GM19023 (cell line): ENCODE results near the gene MTMR12.
"Not testable (repeated sequence)": the region's sequence is repeated elsewhere in the genome, so short reads cannot be mapped to it uniquely, and the experiment has no call there.

Experiments
- ATAC-seq: cut with Tn5 transposase; IDR thresholded peaks from one replicate; pipeline ENCODE4 v1.9.1; 2021; ENCODE audit warnings: mild to moderate bottlenecking, moderate library complexity; ENCODE audit not compliant: unreplicated experiment

MTMR12 gene

DNA sequence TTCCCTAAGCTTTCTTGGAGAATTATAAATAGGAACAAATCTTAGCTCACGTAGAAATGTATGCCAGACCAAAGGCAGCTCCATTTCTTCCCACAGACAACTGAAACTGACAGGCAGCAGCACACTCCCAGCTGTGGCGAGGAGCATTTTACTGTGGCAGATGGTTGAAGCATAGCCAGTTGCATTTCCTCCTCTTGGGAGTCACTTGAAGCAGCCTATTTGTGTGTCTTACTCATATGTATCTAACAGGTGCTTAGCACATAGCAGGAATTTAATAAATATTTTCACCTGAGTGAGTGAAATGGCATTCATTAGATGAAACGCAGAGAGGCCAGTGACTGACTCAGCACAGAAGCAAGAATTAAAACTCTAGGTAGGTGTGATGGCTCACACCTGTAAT, 12.3 kb upstream of the MTMR12 start:
- ATAC-seq, result peak; percentile 60

DNA sequence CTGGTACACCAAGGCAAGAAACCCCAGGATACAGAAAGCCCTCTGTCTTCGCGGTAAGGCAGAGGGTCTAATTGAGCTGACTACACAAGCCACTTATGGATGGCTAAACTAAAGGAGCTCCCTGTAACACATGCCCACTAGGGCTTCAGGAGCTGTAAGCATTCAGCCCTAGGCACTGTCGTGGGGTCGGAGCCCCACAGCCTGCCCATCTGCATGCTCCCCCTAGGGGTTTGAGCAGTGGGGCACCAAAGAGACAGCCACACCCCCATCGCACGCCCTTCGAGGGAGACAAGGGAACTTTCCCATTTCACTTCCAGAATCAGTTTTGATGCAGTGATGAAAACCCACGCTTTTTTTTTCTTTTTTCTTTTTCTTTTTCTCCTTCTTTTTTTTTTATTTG, 11.0 kb upstream of the MTMR12 start:
- ATAC-seq, result no peak

DNA sequence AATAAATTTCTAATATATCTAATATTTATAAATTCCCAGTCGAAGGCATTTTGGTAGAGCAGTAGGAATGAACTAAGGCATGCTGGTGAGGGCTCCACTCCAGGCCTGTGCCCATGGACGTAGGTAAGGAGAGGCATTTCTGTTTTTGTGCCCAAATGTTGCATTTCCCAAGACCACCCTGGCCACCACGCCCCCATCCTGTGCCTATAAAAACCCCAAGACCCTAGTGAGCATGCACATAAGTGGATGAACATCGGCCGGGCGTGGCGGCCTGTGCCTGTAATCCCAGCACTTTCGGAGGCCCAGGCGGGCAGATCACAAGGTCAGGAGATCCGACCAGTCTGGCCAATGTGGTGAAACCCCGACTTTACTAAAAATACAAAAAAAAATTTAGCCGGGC, 10.1 kb upstream of the MTMR12 start:
- ATAC-seq, result no peak

DNA sequence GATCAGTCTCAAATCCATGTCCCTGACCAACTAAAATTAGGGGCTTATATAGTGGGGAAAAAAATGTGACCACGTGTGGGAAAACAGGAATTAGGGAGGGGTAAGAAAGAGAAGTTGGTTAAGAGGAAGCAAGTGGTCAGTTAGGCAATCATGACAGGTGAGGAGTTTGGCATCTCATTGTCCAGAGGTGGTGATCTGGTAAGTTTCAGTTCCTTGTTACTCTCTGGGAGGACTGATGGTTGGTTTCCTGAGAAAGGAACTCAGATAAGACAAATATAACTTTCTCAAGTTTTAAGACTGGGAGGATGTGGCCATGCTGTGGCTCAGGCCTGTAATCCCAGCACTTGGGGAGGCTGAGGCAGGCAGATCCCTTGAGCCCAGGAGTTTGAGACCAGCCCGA, 9.0 kb upstream of the MTMR12 start:
- not testable (repeated sequence) for ATAC-seq

DNA sequence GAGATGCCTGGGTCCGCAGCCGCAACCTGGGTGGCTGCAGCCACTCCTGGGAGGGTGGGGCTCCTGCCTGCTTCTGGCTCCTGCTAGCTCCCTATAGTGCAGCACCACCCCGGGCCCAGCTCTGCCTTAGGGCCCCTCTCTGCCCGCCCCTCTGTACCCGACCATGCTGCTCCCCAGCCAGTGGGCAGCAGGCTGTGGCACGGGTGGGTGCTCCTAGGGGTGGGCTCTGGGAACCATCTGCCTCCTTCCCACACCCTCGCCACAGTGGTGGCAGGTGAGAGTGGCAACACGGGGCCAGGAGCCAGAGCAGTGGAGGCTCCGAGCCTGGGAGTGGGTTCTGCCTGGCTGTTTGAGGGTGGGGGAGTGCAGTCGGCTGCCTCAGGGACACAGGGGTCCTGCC, 7.8 kb upstream of the MTMR12 start:
- ATAC-seq, result no peak

DNA sequence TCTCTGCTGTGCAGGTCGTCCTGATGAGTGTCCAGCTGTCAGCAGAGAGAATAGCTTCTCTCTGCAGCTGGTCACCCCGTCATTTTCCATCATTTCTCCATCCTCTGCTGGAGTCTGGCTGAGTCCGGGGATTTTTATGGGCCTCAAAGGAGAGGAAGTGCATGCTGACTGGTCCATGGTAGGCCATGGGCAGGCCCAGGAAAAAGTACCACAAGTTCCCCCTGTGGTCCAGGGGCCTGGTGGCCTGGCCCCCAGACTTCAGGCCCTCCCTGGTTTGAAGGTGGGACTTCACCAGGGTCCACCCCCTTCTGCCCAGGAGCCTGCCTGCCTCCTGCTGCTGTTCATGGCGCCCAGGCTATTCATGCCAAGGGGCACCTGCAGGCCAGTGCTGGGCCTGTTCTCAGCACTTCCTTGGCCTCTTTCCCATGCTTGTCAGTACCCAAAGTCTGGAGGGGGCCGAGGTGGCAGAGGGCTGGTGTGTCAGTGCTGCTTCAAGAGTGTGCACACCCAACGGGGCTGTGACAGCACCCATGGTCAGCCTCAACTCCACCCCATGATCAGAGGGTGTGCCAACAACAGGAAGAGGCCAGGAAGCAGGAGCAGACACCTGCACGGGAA, 7.3 kb upstream of the MTMR12 start:
- ATAC-seq, result no peak

DNA sequence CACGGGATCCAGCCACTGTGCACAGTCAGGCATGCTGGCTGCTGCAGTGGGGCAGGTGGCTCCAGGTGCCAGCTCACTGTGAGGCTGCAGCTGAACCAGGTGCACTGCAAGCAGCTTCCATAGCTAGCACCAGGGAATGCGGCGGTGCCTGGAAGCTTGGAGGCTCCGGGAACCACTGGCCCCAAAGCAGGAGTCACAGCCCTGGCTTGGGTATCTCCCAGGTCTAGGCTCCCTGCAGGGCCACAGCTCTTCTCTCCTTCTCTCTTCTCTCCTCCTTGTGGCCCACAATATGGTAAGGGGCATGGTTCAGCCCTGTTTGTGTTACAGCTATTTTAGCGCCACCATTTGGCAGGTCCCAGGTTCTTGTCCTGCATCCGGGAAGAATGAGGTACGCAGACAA, 6.7 kb upstream of the MTMR12 start:
- ATAC-seq, result no peak

DNA sequence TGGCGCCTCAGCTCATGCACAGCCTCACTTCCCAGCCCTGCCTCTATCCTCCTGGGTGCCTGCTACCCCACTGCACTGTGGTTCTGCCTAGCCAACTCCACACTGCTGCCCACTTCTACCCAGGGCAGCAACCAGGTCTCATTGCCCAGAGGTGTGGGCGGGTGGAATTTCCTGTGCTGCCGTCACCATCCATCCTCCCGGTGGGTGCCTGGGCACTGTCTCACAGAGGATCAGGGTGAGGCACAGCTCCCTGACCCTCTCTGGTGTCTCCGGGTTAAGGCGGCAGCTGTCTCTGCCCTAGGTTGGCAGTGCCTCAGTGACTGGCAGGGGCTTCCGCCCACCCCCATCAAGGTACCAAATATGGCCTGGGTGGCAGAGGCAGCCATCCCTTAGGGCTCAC, 4.3 kb upstream of the MTMR12 start:
- ATAC-seq, result no peak

DNA sequence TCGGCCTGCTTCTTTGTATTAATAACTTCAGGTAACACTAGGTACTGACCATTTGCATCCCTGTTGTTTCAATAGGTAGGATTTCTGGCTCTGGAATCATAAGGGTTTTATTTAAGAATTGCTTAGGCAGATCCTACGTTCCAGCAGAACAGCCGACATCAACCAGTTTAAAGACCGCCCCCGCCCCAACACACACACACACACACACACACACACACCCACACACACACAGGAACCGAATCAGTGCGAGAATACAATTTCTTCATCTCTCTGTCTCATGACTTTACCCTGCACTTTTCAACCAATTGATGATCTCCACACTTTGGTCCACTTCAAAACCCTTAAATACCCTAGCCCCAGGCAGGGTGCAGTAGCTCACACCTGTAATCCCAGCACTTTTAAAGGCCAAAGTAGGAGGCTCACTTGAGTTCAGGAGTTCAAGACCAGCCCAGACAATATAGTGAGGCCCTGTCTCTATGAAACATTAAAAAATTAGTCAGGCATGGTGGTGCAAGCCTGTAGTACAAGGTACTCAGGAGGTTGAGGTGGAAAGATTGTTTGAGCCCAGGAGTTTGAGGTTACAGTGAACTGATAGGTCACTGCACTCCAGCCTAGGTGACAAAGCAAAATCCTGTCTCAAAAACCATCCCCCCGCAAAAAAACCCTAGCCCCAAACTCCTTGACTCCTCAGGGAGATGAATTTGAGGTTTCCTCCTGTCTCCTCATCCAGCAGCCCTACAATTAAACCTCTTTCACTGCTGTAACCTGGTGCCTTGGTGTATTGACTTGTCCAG, 2.7 kb upstream of the MTMR12 start:
- no peak for ATAC-seq

DNA sequence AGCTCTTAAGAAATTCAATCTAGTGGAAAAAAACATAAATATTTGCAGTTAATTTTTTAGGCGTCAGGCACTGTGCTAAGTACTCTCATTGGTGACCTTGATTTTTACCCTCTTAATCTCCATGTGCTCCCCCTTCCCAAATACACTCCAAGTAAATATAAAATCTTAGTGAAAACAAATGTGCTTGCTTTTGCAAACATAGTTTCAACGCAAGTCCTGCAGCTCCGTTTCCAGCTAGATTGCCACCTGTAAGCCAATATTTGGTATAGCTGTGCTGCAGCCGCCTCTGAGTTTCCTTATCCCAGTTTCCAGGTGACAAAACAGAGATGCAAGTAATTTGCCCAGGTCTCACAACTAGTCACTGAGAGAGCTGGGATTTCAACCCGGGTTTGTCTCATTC, 1.9 kb upstream of the MTMR12 start:
- ATAC-seq, result no peak

DNA sequence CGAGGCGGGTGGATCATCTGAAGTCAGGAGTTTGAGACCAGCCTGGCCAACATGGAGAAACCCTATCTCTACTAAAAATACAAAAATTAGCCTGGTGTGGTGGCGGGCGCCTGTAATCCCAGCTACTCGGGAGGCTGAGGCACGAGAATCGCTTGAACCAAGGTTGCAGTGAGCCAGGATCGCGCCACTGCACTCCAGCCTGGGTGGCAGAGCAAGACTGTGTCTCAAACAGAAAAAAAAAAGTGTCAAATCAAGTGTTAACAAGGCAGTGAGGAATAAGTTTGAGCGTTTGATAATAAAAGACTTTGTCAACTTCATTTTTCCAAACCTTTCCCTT, 1.4 kb upstream of the MTMR12 start:
- not testable (repeated sequence) for ATAC-seq

DNA sequence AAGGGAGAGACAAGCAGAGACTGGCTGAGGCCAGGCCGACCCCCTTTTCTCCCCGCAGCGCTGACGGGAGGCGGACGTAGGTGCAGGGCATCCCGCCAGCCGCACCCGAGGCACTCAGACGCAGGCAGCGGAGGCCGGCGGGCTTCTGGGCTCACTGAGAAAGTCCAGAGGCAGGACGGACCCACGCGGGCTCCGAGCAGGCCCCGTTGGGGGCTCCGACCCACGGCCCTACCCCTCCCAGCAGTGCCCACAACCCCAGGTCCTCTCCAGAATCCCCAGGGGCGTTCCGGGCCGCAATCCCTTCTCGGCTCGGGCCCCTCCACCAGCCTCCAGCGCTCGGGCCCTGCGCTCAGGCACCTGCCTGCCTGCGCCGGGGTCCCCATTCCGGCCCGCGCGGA, 543 bp downstream of the MTMR12 start:
- ATAC-seq, result peak; percentile 30

DNA sequence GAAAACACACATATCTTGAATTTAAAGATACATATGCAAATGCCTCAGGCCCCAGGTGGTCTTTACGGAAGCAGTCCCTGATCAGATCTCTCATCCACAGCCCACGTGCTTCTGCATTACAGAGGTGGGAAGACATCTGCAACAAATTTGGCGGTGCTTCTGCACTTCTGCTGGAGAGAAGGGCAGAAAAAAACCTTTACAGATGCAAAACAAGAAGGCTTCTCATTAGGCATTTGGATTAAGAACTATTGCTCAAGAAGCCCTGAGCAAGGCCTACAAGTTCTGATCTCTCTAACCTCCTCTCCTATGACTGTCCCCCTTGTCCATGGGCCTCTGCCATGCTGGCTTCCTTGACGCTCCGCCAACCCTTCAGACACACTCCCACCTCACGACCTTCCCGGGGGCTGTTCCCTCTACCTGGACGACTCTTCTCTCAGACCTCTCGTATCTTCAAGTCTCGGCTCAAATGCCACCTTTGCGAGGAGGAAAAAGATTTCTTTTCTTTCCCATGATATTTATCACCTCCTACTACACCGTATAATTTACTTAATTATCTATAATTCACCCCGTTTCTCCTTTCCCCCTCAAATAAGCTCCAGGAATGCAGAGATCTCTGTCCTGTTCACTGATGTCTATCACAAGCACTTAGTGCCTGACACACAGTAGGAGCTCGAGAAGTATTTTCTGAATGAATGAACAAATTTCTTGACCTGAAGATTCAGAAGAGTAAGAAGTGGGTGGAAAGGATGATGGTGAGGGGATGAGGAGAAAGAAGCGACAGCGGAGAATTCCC, 1.1 kb downstream of the MTMR12 start:
- no peak for ATAC-seq

DNA sequence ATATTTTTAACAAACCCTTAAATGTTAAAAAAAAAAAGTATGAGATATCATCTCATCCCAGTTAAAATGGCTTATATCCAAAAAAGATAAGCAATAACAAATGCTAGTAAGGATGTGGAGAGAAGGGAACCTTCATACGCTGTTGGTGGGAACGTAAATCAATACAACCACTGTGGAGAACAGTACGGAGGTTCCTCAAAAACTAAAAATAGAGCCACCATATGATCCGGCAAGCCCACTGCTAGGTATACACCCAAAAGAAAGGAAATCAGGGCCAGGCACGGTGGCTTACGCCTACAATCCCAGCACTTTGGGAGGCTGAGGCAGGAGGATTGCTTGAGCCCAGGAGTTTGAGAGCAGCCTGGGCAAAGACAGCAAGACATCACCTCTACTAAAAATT, 3.0 kb downstream of the MTMR12 start:
- ATAC-seq, result no peak

DNA sequence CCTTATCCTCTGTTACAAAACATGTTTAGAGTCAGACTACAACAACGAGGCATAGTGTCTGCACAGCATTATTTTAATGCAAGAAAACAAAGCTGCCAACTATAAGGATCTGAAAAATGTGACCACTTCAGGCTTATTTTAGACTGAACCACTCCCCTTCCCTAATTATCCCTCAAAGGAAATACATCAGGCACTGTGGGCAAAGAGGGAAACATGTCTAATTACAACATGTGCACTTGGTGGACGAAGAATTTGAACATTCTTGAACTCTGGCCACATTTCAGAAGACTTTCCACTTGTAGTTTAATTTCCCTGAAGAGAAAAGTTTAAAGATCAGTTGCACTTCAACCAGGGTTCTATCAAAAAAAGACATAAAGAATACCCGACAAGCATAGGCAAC, 3.8 kb downstream of the MTMR12 start:
- no peak for ATAC-seq

DNA sequence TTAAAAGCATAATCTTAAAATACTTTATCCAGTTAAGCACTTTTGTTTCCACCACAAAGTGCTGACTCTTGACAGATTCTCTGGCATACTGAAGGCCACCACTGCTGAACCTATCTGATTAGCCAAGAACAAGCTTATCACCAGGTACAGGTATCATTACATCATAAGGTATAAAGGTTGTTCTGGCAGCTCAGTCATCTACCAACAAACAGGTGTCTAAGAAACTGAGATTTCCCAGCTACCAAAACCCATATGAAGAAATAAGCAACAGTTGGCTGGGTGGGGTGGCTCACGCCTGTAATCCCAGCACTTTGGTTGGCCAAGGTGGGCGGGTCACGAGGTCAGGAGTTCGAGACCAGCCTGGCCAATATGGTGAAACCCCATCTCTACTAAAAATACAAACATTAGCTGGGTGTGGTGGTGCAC, 5.0 kb downstream of the MTMR12 start:
- no peak for ATAC-seq

DNA sequence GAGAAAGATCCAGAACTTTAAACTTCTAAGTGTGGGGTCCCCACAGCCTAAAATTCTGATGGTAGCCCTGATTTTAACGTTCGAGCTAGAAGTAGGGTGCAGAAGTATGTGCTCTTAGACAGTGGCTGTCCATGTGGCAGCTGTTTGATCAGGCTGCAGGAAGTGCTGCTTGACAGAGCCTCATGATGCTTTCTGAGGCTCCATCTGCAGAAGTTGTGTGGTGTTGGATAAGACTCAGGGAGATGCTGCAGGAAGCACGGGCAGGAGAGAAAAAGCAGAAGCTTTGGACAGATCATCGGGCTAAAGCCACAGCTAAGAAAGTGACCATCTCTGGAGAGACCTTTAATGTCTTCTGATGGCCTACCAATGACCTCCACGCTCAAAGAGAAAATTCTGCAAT, 8.1 kb downstream of the MTMR12 start:
- ATAC-seq, result no peak

DNA sequence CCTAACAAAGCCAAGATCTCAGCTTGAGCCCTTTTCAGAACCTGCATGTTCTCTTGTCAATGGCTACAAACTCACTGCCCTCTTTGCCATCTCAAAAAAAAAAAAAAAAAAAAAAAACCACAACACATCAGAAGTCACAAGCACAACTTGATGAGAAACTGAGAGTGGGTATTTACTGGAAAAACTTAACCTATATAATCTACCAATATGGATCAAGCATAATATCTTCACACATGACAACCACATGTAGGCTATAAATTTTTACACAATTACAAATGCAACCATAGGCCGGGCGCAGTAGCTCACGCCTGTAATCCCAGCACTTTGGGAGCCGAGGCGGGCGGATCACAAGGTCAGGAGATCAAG, 9.0 kb downstream of the MTMR12 start:
- no peak for ATAC-seq

DNA sequence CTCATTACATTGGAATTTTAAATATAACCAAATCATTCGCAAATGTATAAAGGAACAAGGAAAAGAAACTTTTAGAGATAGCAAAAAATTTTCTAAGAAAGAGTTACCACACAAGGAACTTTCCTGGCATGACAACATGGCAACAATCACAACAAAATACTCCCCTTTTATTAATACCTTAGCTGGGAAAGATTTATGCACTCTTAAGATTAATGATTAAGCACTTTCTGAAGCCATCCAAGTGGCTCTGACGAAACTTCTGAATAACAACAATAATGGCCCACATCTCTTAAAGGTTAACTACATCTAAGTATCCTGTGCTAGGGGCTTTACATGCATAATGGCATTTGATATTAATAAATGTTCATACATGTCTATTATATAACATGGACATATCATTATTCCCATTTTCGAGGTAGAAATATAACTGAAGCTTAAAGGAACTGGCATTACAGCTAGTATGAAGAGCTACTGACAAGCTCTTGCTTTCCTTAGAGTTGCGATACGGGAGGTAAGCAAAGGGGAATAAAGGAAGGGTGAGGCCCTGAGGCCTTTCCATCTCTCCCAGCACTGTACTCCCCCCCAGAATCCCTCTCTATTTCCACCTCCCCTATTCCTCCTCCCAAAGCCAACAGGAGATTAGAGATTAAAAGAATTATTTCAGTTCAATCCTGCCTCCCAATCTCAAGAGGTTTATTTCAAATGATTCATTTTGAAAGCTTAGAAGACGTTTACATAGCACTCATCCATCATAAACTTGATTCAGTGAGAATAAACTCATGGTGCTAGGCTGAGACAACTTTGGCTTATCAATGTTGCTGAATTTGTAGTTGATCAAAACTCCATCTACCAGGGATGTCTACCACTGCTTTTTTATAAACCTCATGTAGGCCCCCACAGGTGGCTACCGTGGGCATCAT, 9.6 kb downstream of the MTMR12 start:
- ATAC-seq, result no peak

DNA sequence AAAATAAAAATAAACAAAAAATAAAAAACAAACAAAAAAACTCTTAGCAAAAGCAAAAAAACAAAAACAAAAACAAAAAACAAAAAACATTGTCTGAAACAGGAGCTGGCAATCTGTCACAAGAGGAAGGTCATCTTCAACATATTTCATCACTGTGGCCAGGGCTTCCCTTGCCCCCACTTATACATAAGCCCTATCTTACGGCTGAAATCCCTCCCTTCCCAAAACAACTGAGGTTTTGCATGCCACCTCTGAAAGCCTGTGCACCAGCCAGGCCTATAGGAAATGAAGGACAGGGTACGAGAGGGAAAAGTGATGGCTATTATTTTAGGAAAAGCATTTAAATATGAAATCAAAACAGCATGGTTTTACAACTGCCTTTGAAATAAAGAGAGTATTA, 10.8 kb downstream of the MTMR12 start:
- ATAC-seq, result no peak

DNA sequence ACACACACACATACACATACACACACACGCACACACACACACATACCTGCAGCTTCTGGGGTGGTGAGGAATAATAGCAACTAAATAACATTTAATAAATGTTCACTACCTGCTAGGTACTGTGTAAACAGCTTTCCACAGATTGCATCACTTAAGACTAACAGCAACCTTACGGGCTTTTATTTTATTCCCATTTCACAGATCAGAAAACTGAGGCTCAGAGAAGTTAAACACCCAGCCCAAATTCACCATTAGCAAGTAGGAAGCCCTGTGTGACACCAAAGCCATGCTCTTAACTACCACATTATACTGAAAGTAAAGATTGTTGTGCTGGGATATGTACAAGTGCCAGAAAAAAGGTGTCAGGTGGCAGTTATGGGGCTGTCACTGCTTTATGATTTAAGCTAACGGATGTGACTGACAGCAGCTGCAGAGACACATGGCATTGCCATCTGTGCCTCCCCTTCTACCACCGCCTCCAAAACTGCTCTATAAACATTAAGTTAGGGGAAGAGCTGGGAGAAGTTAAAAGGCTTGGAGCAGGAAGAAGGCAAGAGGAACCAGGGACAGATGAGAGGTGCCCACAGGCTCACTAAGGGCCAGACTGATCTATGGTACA, 13.6 kb downstream of the MTMR12 start:
- ATAC-seq, result no peak
